A673 (cell line): ENCODE results near the gene SEMA5A.

Experiments
- CTCF ChIP-seq: fragments of 300-800, 200-600 bp; sonication (generic); conservative IDR thresholded peaks from 2 replicates; pipeline ENCODE4 v1.5.1; 2017; ENCODE audit warnings: low read depth, mild to moderate bottlenecking, antibody characterized with exemption, low read length, moderate library complexity, mixed read lengths
- EZH2 ChIP-seq: fragments of 200-600 bp; sonication (generic); IDR thresholded peaks from 2 replicates; pipeline ENCODE4 v1.6.1; 2017; ENCODE audit warnings: borderline replicate concordance, low read depth, mild to moderate bottlenecking, mixed read lengths, antibody characterized with exemption, low read length; ENCODE audit not compliant: poor library complexity, severe bottlenecking

GRCh38 chr5:9559965-9560364, 14.1 kb upstream of the SEMA5A start:
- no peak for TF ChIP-seq CTCF
- TF ChIP-seq EZH2: no peak
